ENCODE data around the gene NBEA. TPM values are rescaled to one million over a fixed set of nuclear protein-coding genes. Genes with fewer than 3 reads are reported as not detected.

Gene NBEA
- polyA plus RNA-seq, 1 experiment = 1.3 TPM

DNA sequence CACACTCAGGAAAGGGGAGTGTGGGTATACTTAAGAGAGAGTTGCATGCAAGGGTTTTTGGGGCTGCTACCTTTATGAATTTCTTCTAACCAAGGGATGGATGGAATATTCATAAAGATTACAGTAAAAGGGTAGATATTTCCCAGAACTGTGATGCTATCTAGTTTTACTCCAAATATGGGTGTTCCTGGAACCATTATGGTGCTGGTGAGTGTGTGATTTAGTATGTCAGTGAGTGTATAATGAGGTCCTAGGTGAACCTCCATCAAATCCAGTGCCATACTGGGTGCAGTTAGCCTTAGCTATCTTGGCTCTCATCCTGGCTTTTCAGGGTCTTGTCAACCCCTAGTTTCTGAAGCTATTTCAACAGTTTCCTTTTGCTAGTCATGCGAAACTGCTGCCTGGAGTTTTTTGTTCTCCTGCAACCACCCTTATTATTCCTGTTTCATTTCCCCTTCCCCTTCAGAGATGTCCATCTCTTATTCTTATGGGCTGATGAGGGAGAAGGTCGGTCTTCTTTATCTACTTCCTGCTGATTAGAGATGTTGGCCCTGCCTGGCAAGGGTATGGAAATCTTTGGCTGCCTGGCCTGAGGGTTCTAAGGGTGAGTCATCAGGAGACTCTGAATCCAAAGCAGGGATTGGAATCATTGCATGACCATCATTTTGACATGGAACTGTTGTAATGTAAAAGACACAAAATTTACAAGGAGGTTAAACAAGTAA, 202.3 kb downstream of the NBEA start:
- DNase-seq (ENCODE audit: low read depth, low spot score) = no peak
- ChIA-PET POLR2A (no interaction called here), CTCF (no interaction called here)
- no peaks in the 10 kb centered on the region for H3K27me3 ChIP-seq (ENCODE audit: control insufficient read depth, insufficient read depth, low read length)
- H3K9me3 ChIP-seq (ENCODE audit: control insufficient read depth, insufficient read depth, low read length) = no peaks in the 10 kb centered on the region
- H3K4me3 ChIP-seq (ENCODE audit: low read depth, low read length) = no peak overlapping the region
- TF ChIP-seq, protein P1, sequence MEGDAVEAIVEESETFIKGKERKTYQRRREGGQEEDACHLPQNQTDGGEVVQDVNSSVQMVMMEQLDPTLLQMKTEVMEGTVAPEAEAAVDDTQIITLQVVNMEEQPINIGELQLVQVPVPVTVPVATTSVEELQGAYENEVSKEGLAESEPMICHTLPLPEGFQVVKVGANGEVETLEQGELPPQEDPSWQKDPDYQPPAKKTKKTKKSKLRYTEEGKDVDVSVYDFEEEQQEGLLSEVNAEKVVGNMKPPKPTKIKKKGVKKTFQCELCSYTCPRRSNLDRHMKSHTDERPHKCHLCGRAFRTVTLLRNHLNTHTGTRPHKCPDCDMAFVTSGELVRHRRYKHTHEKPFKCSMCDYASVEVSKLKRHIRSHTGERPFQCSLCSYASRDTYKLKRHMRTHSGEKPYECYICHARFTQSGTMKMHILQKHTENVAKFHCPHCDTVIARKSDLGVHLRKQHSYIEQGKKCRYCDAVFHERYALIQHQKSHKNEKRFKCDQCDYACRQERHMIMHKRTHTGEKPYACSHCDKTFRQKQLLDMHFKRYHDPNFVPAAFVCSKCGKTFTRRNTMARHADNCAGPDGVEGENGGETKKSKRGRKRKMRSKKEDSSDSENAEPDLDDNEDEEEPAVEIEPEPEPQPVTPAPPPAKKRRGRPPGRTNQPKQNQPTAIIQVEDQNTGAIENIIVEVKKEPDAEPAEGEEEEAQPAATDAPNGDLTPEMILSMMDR (IDR thresholded peaks at IDR 0.05; ENCODE audit: low read depth, low read length) = no peak
- H3K27ac ChIP-seq (ENCODE audit: low read depth, low read length) = no peak overlapping the region

DNA sequence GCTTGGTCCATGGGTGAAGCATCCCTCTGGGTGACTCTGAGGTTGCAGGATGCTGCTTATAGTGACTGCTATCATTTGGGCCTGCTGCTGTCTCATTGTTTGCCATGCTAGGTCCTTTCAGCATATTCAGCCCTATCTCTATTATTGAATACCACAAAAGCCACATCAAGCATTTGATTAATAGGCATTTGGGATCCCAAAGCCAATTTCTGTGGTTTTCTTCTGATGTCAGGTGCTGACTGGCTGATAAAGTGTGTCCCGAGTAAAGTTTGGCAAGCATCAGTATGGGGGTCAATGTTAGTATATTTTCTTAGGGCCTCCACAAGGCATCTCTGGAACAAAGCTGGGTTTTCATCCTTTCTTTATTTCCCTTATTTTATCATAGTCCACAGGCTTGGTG, 204.6 kb downstream of the NBEA start:
- H3K9me3 ChIP-seq (ENCODE audit: control insufficient read depth, insufficient read depth, low read length) = no peaks in the 10 kb centered on the region
- no peaks in the 10 kb centered on the region for H3K27me3 ChIP-seq (ENCODE audit: control insufficient read depth, insufficient read depth, low read length)
- DNase-seq (ENCODE audit: low read depth, low spot score) = no peak
- H3K27ac ChIP-seq (ENCODE audit: low read depth, low read length) = no peak overlapping the region
- POLR2A ChIA-PET = no interaction called here
- TF ChIP-seq, protein P1 (IDR thresholded peaks at IDR 0.05; ENCODE audit: low read depth, low read length) = no peak
- no peak overlapping the region for H3K4me3 ChIP-seq (ENCODE audit: low read depth, low read length)
- CTCF ChIA-PET = no interaction called here

DNA sequence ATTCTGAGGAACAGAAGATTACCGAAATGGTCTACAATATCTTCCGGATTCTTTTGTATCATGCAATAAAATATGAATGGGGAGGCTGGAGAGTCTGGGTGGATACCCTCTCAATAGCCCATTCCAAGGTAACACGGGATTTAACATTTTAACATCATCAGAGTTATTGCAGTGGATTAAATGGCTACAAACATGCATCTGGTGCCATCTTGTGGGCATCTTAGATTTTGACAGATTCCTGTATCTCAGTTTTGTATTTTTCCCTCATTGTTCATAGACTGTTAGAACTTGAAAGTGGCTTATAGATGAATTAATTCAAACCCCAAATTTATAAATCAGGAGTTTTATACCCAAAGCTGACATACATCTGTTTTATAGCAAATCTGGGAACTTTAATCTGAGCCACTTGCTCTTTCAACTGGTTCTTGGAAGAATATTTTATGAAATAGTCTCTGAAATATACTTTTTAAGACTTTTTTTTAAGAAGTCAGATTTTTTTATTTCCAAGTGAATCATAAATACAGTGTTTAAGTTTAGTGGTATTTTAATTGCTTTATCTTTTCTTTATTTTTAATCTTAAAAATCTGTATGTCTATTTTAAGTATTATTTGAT, 215.2 kb downstream of the NBEA start:
- H3K27me3 ChIP-seq (ENCODE audit: control insufficient read depth, insufficient read depth, low read length) = no peaks in the 10 kb centered on the region
- peak; percentile 16 for DNase-seq (ENCODE audit: low read depth, low spot score)
- TF ChIP-seq, protein P1 (IDR thresholded peaks at IDR 0.05; ENCODE audit: low read depth, low read length) = peak; percentile 66
- POLR2A ChIA-PET = no interaction called here
- H3K4me3 ChIP-seq (ENCODE audit: low read depth, low read length) = no peak overlapping the region
- H3K9me3 ChIP-seq (ENCODE audit: control insufficient read depth, insufficient read depth, low read length) = no peaks in the 10 kb centered on the region
- CTCF ChIA-PET = interaction anchor here (0.7 to 4.6 kb wide), 4 partner anchors 12 to 1357 kb away, joined by 3 to 30 read pairs (median 10); no protein-coding TSS in a partner anchor
- no peak overlapping the region for H3K27ac ChIP-seq (ENCODE audit: low read depth, low read length)

DNA sequence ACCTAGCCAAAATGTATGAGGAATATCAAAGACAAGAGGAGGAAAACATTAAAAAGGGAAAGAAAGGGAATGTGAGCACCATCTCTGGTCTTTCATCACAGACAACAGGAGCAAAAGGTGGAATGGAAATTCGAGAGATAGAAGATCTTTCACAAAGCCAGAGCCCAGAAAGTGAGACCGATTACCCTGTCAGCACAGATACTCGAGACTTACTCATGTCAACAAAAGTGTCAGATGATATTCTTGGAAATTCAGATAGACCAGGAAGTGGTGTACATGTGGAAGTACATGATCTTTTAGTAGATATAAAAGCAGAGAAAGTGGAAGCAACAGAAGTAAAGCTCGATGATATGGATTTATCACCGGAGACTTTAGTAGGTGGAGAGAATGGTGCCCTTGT, 217.0 kb downstream of the NBEA start:
- TF ChIP-seq, protein P1 (IDR thresholded peaks at IDR 0.05; ENCODE audit: low read depth, low read length) = no peak
- CTCF ChIA-PET = interaction anchor here (2.6 to 4.6 kb wide), 2 partner anchors 1229 to 1359 kb away, joined by 18 to 30 read pairs; no protein-coding TSS in a partner anchor
- no peaks in the 10 kb centered on the region for H3K9me3 ChIP-seq (ENCODE audit: control insufficient read depth, insufficient read depth, low read length)
- DNase-seq (ENCODE audit: low read depth, low spot score) = no peak
- no peak overlapping the region for H3K4me3 ChIP-seq (ENCODE audit: low read depth, low read length)
- POLR2A ChIA-PET = interaction anchor here (0.5 kb wide), 1 partner anchor 1341 kb away, joined by 4 read pairs; no protein-coding TSS in a partner anchor
- no peak overlapping the region for H3K27ac ChIP-seq (ENCODE audit: low read depth, low read length)
- H3K27me3 ChIP-seq (ENCODE audit: control insufficient read depth, insufficient read depth, low read length) = no peaks in the 10 kb centered on the region

DNA sequence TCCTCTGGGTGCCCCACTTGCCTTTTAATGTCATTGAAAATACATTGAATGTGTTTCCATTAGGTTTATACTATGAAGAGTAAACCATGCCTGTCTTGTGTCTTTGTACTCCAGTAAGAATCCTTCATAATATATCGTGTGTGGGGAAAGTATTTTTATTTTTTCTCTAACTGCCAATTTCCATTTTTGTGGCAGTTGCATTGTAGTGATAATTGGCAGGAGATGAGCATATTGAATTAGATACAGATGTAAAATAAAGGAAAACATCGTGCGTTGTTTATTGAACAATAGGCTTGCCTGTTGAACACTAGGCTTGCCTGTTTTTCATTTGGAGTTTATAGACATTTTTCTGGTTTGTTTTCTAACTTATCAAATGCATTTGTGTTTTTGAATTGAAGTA, 218.8 kb downstream of the NBEA start:
- Histone ChIP-seq H3K4me3 (ENCODE audit: low read depth, low read length) (no peak overlapping the region), H3K27ac (ENCODE audit: low read depth, low read length) (no peak overlapping the region), H3K27me3 (ENCODE audit: control insufficient read depth, insufficient read depth, low read length) (no peaks in the 10 kb centered on the region), H3K9me3 (ENCODE audit: control insufficient read depth, insufficient read depth, low read length) (no peaks in the 10 kb centered on the region)
- CTCF ChIA-PET = interaction anchor here (4.6 kb wide), 1 partner anchor 1361 kb away, joined by 30 read pairs; no protein-coding TSS in a partner anchor
- POLR2A ChIA-PET = no interaction called here
- TF ChIP-seq, protein P1 (IDR thresholded peaks at IDR 0.05; ENCODE audit: low read depth, low read length) = no peak
- DNase-seq (ENCODE audit: low read depth, low spot score) = no peak

All from AG04450 (cell line).